HCT116 (cell line): Measurements from ENCODE around the gene ZFHX3. TPM values are rescaled to one million over a fixed set of nuclear protein-coding genes. Genes with fewer than 3 reads are reported as not detected.

Experiments
- ATAC-seq: fragments of 200-7000 bp; cut with Tn5 transposase; 2 replicates; pipeline ENCODE4 v1.9.1; 2020; ENCODE audit warnings: mild to moderate bottlenecking, moderate library complexity
- BruUV-seq: library from RNA; stranded (reverse); fragments of 400-500 nt; replicated peaks from 2 replicates; lab custom pipeline; 2021; lab: Mats Ljungman, UMichigan
- CTCF ChIA-PET: fragments of 300-600 bp; sonication (Branson Sonifier 250); formaldehyde crosslinking; loops from one replicate; lab custom pipeline; 2021; ENCODE audit warnings: antibody characterized with exemption; lab: Charles Lee
- POLR2A ChIA-PET: fragments of 300-600, 350-600 bp; sonication (Branson Sonifier 250); formaldehyde crosslinking; loops from one replicate; lab custom pipeline; 2021; ENCODE audit warnings: antibody characterized with exemption; lab: Charles Lee
- RAD21 ChIA-PET, 2 experiments: fragments of 300-600 bp; sonication (Branson Sonifier 250); formaldehyde crosslinking; loops; one replicate each; lab custom pipeline; 2023; ENCODE audit warnings: low total read pairs in 2 of 2; ENCODE audit not compliant: uncharacterized antibody in 2 of 2, unreplicated experiment in 2 of 2, low non-redundant PET in 1 of 2; lab: Charles Lee
- DNase-seq: peaks from one replicate; pipeline ENCODE4 v3.0.0-alpha.2; 2010; ENCODE audit warnings: low read depth, low spot score
- H2AFZ ChIP-seq: fragments of 200-600 bp; shearing (Covaris generic), sonication (generic); 2 replicates; pipeline ENCODE4 v1.6.1; 2017; ENCODE audit warnings: low read depth, mixed run types, mixed read lengths, antibody characterized with exemption, low read length; ENCODE audit not compliant: poor library complexity, severe bottlenecking
- H3K27ac ChIP-seq: 2 replicates; pipeline ENCODE4 v1.5.1; 2012; ENCODE audit warnings: low read depth, low read length
- H3K27me3 ChIP-seq: fragments of 200-600 bp; sonication (generic); 2 replicates; pipeline ENCODE4 v1.6.1; 2016; ENCODE audit warnings: mixed run types, low read length, mixed read lengths; ENCODE audit not compliant: insufficient read depth
- H3K36me3 ChIP-seq, 2 experiments: fragments of 200-500 bp in 1 of 2; fragments of 200-600 bp in 1 of 2; sonication (Bioruptor generic) in 1 of 2; sonication (generic) in 1 of 2; 2 replicates each; pipeline versions ENCODE4 v1.5.1 to v1.6.1; 2014 to 2016; ENCODE audit warnings: low read length in 2 of 2, inconsistent platforms in 1 of 2, mixed read lengths in 1 of 2, mixed run types in 1 of 2; ENCODE audit not compliant: insufficient read depth in 2 of 2, control insufficient read depth in 1 of 2
- H3K4me1 ChIP-seq, 2 experiments: fragments of 200-600 bp in 1 of 2; sonication (generic) in 1 of 2; 2 replicates each; pipeline versions ENCODE4 v1.5.1 to v1.6.1; 2012 to 2017; ENCODE audit warnings: low read length in 2 of 2, inconsistent platforms in 1 of 2, mild to moderate bottlenecking in 1 of 2, mixed read lengths in 1 of 2, mixed run types in 1 of 2, moderate library complexity in 1 of 2; ENCODE audit not compliant: insufficient read depth in 2 of 2, control insufficient read depth in 1 of 2
- H3K4me2 ChIP-seq: fragments of 200-600 bp; sonication (generic); 2 replicates; pipeline ENCODE4 v1.6.1; 2017; ENCODE audit warnings: mixed run types, low read length, mixed read lengths
- H3K4me3 ChIP-seq, 2 experiments: fragments of 200-600 bp in 1 of 2; sonication (generic) in 1 of 2; replicated peaks in 1 of 2; 2 replicates each; pipeline ENCODE4 v1.5.1; 2011 to 2016; ENCODE audit warnings: low read length in 2 of 2, control low read depth in 1 of 2, low read depth in 1 of 2, mild to moderate bottlenecking in 1 of 2, mixed read lengths in 1 of 2, mixed run types in 1 of 2
- H3K79me2 ChIP-seq: fragments of 200-600 bp; sonication (generic); 2 replicates; pipeline ENCODE4 v1.6.1; 2017; ENCODE audit warnings: mild to moderate bottlenecking, mixed run types, low read length, moderate library complexity, mixed read lengths; ENCODE audit not compliant: insufficient read depth
- H3K9ac ChIP-seq: fragments of 200-600 bp; sonication (generic); 2 replicates; pipeline ENCODE4 v1.6.1; 2016; ENCODE audit warnings: low read length, mixed read lengths
- H3K9me2 ChIP-seq: fragments of 200-600 bp; sonication (generic), shearing (Covaris generic); 2 replicates; pipeline ENCODE4 v1.6.1; 2017; ENCODE audit warnings: mixed run types, mild to moderate bottlenecking, moderate library complexity; ENCODE audit not compliant: insufficient read depth
- H3K9me3 ChIP-seq, 2 experiments: fragments of 200-500 bp in 1 of 2; fragments of 200-600 bp in 1 of 2; sonication (Bioruptor generic) in 1 of 2; sonication (generic) in 1 of 2; 2 replicates each; pipeline ENCODE4 v1.6.1; 2014 to 2017; ENCODE audit warnings: low read length in 2 of 2, mixed read lengths in 2 of 2, inconsistent platforms in 1 of 2, low read depth in 1 of 2, mild to moderate bottlenecking in 1 of 2, mixed run types in 1 of 2, moderate library complexity in 1 of 2; ENCODE audit not compliant: control insufficient read depth in 1 of 2, insufficient read depth in 1 of 2
- H4K20me1 ChIP-seq: fragments of 200-600 bp; sonication (generic), shearing (Covaris generic); 2 replicates; pipeline ENCODE4 v1.6.1; 2017; ENCODE audit warnings: mixed run types, mild to moderate bottlenecking, moderate library complexity; ENCODE audit not compliant: insufficient read depth
- CBX3 ChIP-seq: IDR thresholded peaks from 2 replicates; pipeline ENCODE4 v1.6.1; 2012; ENCODE audit warnings: low read depth
- CEBPB ChIP-seq: IDR thresholded peaks from 2 replicates; pipeline ENCODE4 v1.6.1; 2012; ENCODE audit warnings: low read depth
- CTCF ChIP-seq, 3 experiments: fragments of 200-600 bp in 1 of 3; sonication (generic) in 1 of 3; IDR thresholded peaks in 2 of 3; conservative IDR thresholded peaks in 1 of 3; 2 replicates each; pipeline ENCODE4 v1.5.1; 2012 to 2017; ENCODE audit warnings: low read depth in 2 of 3, low read length in 2 of 3, antibody characterized with exemption in 1 of 3, borderline replicate concordance in 1 of 3, control low read depth in 1 of 3, mild to moderate bottlenecking in 1 of 3, mixed read lengths in 1 of 3, mixed run types in 1 of 3, moderate library complexity in 1 of 3; ENCODE audit not compliant: insufficient read depth in 1 of 3
- EGR1 ChIP-seq: IDR thresholded peaks from 2 replicates; pipeline ENCODE4 v1.6.1; 2012; ENCODE audit warnings: low read depth
- ELF1 ChIP-seq: IDR thresholded peaks from 2 replicates; pipeline ENCODE4 v1.6.1; 2012; ENCODE audit warnings: low read depth, borderline replicate concordance
- EZH2 ChIP-seq: fragments of 200-600 bp; sonication (generic); IDR thresholded peaks from 2 replicates; pipeline ENCODE4 v1.6.1; 2017; ENCODE audit warnings: antibody characterized with exemption, mixed run types
- EZH2phosphoT487 ChIP-seq: fragments of 200-600 bp; IDR thresholded peaks from 2 replicates; pipeline ENCODE4 v1.6.1; 2018; ENCODE audit warnings: antibody characterized with exemption, borderline replicate concordance
- FOSL1 ChIP-seq: IDR thresholded peaks from 2 replicates; pipeline ENCODE4 v1.6.1; 2012; ENCODE audit warnings: low read depth
- JUND ChIP-seq: IDR thresholded peaks from 2 replicates; pipeline ENCODE4 v1.6.1; 2012
- MAX ChIP-seq: IDR thresholded peaks from 2 replicates; pipeline ENCODE4 v1.6.1; 2012
- POLR2A ChIP-seq: IDR thresholded peaks from 2 replicates; pipeline ENCODE4 v1.7.0; 2011; ENCODE audit warnings: borderline replicate concordance; ENCODE audit not compliant: insufficient read depth, insufficient read length; ENCODE audit errors: extremely low read depth
- POLR2AphosphoS5 ChIP-seq: IDR thresholded peaks from 2 replicates; pipeline ENCODE4 v1.6.1; 2011; ENCODE audit warnings: mild to moderate bottlenecking, low read depth, low read length, moderate library complexity
- REST ChIP-seq: IDR thresholded peaks from 2 replicates; pipeline ENCODE4 v1.6.1; 2012; ENCODE audit warnings: low read depth
- SIN3A ChIP-seq: IDR thresholded peaks from 2 replicates; pipeline ENCODE4 v1.6.1; 2012; ENCODE audit warnings: low read depth
- TCF7L2 ChIP-seq: IDR thresholded peaks from 2 replicates; pipeline ENCODE4 v1.7.0; 2011; ENCODE audit warnings: borderline replicate concordance, inconsistent platforms; ENCODE audit not compliant: insufficient read depth, insufficient read length; ENCODE audit errors: extremely low read depth
- YY1 ChIP-seq: IDR thresholded peaks from 2 replicates; pipeline ENCODE4 v1.6.1; 2011; ENCODE audit warnings: low read length, low read depth, moderate library complexity, mild to moderate bottlenecking; ENCODE audit not compliant: insufficient replicate concordance; ENCODE audit errors: extremely low read depth
- intact Hi-C: fragments of 100-400 bp; cut with micrococcal nuclease; formaldehyde crosslinking; loops from 2 replicates; pipeline ENCODE4 v1.10.0; 2022
- total RNA-seq: library from RNA; stranded (reverse); gene quantifications from one replicate; pipeline ENCODE4 v1.2.1, GENCODE V29; 2021; ENCODE audit not compliant: unreplicated experiment

Gene ZFHX3
- total RNA-seq, 1 experiment from 2014 or later, result 6.3 TPM

- intact Hi-C loops, result no loop called here
These were observed 137.5 kb downstream of the ZFHX3 start for GRCh38 chr16:72910381-72910780.

GRCh38 chr16:72909196-72909595 is 138.7 kb downstream of the ZFHX3 start:
- H3K79me2 ChIP-seq, result no peaks in the 10 kb centered on the region
- H3K27me3 ChIP-seq, result no peaks in the 10 kb centered on the region
- H4K20me1 ChIP-seq, result no peaks in the 10 kb centered on the region
- ATAC-seq (no peak), DNase-seq (no peak)
- no peak overlapping the region for H3K4me2 ChIP-seq
- H2AFZ ChIP-seq, result no peak overlapping the region
- BruUV-seq, result no TSS peak
- no peak overlapping the region for H3K27ac ChIP-seq
- TF ChIP-seq EGR1 (no peak), ELF1 (no peak), SIN3A (no peak), FOSL1 (no peak), YY1 (no peak), REST (no peak), POLR2A (no peak), EZH2phosphoT487 (no peak), CEBPB (no peak), TCF7L2 (no peak), CTCF (IDR thresholded peaks at IDR 0.05 in 2 of 3, conservative IDR thresholded peaks at IDR 0.05 in 1 of 3; ENCODE audit: borderline replicate concordance in 1 of 3, insufficient read depth in 1 of 3, low read depth in 2 of 3, low read length in 2 of 3) (no peak), EZH2 (no peak), JUND (no peak)
- no peaks in the 10 kb centered on the region for H3K9me2 ChIP-seq
- CTCF ChIA-PET, result no interaction called here
- no peak overlapping the region for H3K4me3 ChIP-seq
- intact Hi-C loops, result no loop called here
- H3K9ac ChIP-seq, result no peak overlapping the region
- POLR2A ChIA-PET, result no interaction called here
- no peaks in the 10 kb centered on the region for H3K36me3 ChIP-seq
- RAD21 ChIA-PET, result no interaction called here
- H3K9me3 ChIP-seq, result no peaks in the 10 kb centered on the region
- H3K4me1 ChIP-seq, result peaks cover 0 to 14% of the 10 kb centered on the region in 2 experiments; a peak in 1 of 4 replicates

More at GRCh38 chr16:72910381-72910780, 137.5 kb downstream of the ZFHX3 start:
- H3K4me3 ChIP-seq, result no peak overlapping the region
- no peaks in the 10 kb centered on the region for H4K20me1 ChIP-seq
- no TSS peak for BruUV-seq
- H2AFZ ChIP-seq, result no peak overlapping the region
- no peaks in the 10 kb centered on the region for H3K36me3 ChIP-seq
- H3K4me1 ChIP-seq, result peaks cover 0 to 14% of the 10 kb centered on the region in 2 experiments; a peak in 1 of 4 replicates
- H3K27ac ChIP-seq, result no peak overlapping the region
- POLR2A ChIA-PET, result no interaction called here
- no peaks in the 10 kb centered on the region for H3K27me3 ChIP-seq
- no peak for TF ChIP-seq POLR2AphosphoS5
- TF ChIP-seq CBX3, result no peak
- no peak for TF ChIP-seq EZH2phosphoT487
- no peak for TF ChIP-seq JUND
- no peak for TF ChIP-seq YY1
- no peak for TF ChIP-seq MAX
- no peak for TF ChIP-seq POLR2A
- ATAC-seq, result no peak
- H3K9me3 ChIP-seq, result no peaks in the 10 kb centered on the region
- H3K79me2 ChIP-seq, result no peaks in the 10 kb centered on the region
- RAD21 ChIA-PET, result no interaction called here
- H3K9me2 ChIP-seq, result no peaks in the 10 kb centered on the region
- CTCF ChIA-PET, result no interaction called here
- H3K9ac ChIP-seq, result no peak overlapping the region
- H3K4me2 ChIP-seq, result no peak overlapping the region
- DNase-seq, result no peak
